AG09319 (cell line): ENCODE results near the gene SOCS1.

Experiments used
- DNase-seq: peaks from one replicate; pipeline ENCODE4 v3.0.0-alpha.2; 2010; ENCODE audit warnings: low read depth; ENCODE audit errors: extremely low read depth
- TF ChIP-seq, protein P1 (sequence below): IDR thresholded peaks from 2 replicates; pipeline ENCODE4 v1.5.1; 2011; ENCODE audit warnings: low read depth, mild to moderate bottlenecking, inconsistent platforms, low read length, moderate library complexity

SOCS1 gene

GRCh38 chr16:11278681-11279628 is 23.0 kb upstream of the SOCS1 start:
- TF ChIP-seq, protein P1, sequence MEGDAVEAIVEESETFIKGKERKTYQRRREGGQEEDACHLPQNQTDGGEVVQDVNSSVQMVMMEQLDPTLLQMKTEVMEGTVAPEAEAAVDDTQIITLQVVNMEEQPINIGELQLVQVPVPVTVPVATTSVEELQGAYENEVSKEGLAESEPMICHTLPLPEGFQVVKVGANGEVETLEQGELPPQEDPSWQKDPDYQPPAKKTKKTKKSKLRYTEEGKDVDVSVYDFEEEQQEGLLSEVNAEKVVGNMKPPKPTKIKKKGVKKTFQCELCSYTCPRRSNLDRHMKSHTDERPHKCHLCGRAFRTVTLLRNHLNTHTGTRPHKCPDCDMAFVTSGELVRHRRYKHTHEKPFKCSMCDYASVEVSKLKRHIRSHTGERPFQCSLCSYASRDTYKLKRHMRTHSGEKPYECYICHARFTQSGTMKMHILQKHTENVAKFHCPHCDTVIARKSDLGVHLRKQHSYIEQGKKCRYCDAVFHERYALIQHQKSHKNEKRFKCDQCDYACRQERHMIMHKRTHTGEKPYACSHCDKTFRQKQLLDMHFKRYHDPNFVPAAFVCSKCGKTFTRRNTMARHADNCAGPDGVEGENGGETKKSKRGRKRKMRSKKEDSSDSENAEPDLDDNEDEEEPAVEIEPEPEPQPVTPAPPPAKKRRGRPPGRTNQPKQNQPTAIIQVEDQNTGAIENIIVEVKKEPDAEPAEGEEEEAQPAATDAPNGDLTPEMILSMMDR: no peak
- no peak for DNase-seq

DNA sequence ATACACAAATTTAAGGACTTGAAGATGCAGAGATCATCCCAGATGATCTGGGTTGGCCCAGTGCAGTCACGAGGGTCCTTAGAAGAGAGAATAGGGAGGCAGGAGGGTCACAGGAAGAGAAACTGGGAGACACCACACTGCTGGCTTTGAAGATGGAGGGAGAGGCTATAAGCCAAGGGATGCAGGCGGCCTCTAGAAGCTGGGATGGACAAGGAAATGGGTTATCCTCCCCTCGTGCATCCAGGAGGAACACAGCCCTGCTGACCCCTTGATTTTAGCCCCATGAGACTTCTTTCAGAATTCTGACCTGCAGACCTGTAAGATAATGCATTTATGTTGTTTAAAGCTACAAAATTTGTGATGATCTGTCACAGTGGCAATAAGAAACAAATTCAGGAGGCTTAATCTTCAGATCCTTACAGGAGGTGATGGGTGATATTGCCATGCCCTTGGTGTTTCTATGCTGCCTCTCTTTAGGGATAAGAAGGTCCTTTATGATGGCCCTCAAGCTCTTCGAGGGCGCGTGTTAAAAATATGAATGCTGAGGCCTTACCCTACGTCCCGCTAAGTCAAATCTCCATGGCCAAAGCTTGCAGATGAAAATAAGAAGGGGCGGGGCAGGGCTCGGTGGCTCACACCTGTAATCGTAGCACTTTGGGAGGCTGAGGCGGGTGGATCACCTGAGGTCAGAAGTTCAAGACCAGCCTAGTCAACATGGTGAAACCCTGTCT is 21.8 kb upstream of the SOCS1 start:
- TF ChIP-seq, protein P1: no peak
- DNase-seq: no peak

- no peak for DNase-seq
- TF ChIP-seq, protein P1: no peak
These were observed 21.0 kb upstream of the SOCS1 start for GRCh38 chr16:11276896-11277593.

GRCh38 chr16:11276143-11276895 is 20.3 kb upstream of the SOCS1 start, which contains the start of gene PRM2:
PRM2 (minus strand) TSS chr16:11276480; CDS start chr16:11276370, 110 bp downstream.
- TF ChIP-seq, protein P1: no peak
- no peak for DNase-seq

GRCh38 chr16:11274964-11275363 is 19.0 kb upstream of the SOCS1 start:
- TF ChIP-seq, protein P1: no peak
- no peak for DNase-seq

- no peak for DNase-seq
- TF ChIP-seq, protein P1: no peak
These were observed 17.8 kb upstream of the SOCS1 start for GRCh38 chr16:11273721-11274324.
